PFSK-1 (cell line): ENCODE measurements around the gene TMEM37. TPM values are rescaled to one million over a fixed set of nuclear protein-coding genes. Genes with fewer than 3 reads are reported as not detected.

Experiments used
- FOXP2 ChIP-seq: optimal IDR thresholded peaks from 2 replicates; pipeline ENCODE3; 2011; ENCODE audit warnings: borderline replicate concordance, control low read depth, inconsistent platforms; ENCODE audit not compliant: insufficient read depth; ENCODE audit errors: extremely low read length, extremely low read depth
- POLR2AphosphoS5 ChIP-seq: IDR thresholded peaks from 2 replicates; pipeline ENCODE4 v1.6.1; 2012; ENCODE audit warnings: low read depth, mild to moderate bottlenecking, control low read depth, low read length, moderate library complexity
- REST ChIP-seq, 2 experiments: IDR thresholded peaks; 2 replicates each; pipeline versions ENCODE4 v1.6.1 to v1.8.0; 2011 to 2012; ENCODE audit warnings: low read depth in 2 of 2, low read length in 2 of 2, control low read depth in 1 of 2, inconsistent platforms in 1 of 2, mild to moderate bottlenecking in 1 of 2, moderate library complexity in 1 of 2; ENCODE audit not compliant: insufficient read depth in 1 of 2
- SIN3A ChIP-seq: IDR thresholded peaks from 2 replicates; pipeline ENCODE4 v1.6.1; 2012; ENCODE audit warnings: mild to moderate bottlenecking, low read length, moderate library complexity, borderline replicate concordance; ENCODE audit not compliant: insufficient read depth
- TAF1 ChIP-seq: IDR thresholded peaks from 2 replicates; pipeline ENCODE4 v1.6.1; 2012; ENCODE audit warnings: low read length, control low read depth, borderline replicate concordance; ENCODE audit not compliant: insufficient read depth
- polyA plus RNA-seq: library from polyadenylated mRNA; unstranded; fragments of >200 nt; gene quantifications from one replicate; pipeline ENCODE4 v1.2.1, GENCODE V29; 2012; ENCODE audit warnings: low read depth, missing spikeins; ENCODE audit not compliant: insufficient read length

TMEM37 gene
- polyA plus RNA-seq = not detected

GRCh38 chr2:119431155-119431975 is at the start of gene TMEM37:
Gene TMEM37, plus strand, starts transcription at chr2:119431854. Its CDS starts 50 bp downstream, at chr2:119431904.
- TF ChIP-seq REST (IDR thresholded peaks at IDR 0.05; ENCODE audit: insufficient read depth in 1 of 2, low read depth in 2 of 2, low read length in 2 of 2) = no peak
- no peak for TF ChIP-seq FOXP2
- TF ChIP-seq SIN3A = no peak
- TF ChIP-seq TAF1 = no peak
- TF ChIP-seq POLR2AphosphoS5 = no peak

GRCh38 chr2:119383410-119384140 is 48.1 kb upstream of the TMEM37 start:
- TF ChIP-seq FOXP2 (no peak), TAF1 (no peak), REST (IDR thresholded peaks at IDR 0.05; ENCODE audit: insufficient read depth in 1 of 2, low read depth in 2 of 2, low read length in 2 of 2) (no peak), POLR2AphosphoS5 (no peak), SIN3A (no peak)

GRCh38 chr2:119384971-119385370 is 46.7 kb upstream of the TMEM37 start:
- TF ChIP-seq SIN3A = no peak
- TF ChIP-seq REST (IDR thresholded peaks at IDR 0.05; ENCODE audit: insufficient read depth in 1 of 2, low read depth in 2 of 2, low read length in 2 of 2) = no peak
- no peak for TF ChIP-seq TAF1
- no peak for TF ChIP-seq FOXP2

GRCh38 chr2:119385466-119385865 is 46.2 kb upstream of the TMEM37 start:
- TF ChIP-seq TAF1 (no peak), POLR2AphosphoS5 (no peak), SIN3A (no peak), REST (IDR thresholded peaks at IDR 0.05; ENCODE audit: insufficient read depth in 1 of 2, low read depth in 2 of 2, low read length in 2 of 2) (no peak), FOXP2 (no peak)
